Skeletal muscle cell (primary cell): ENCODE measurements around the gene FAXDC2.

Experiments
- DNase-seq: peaks from one replicate; pipeline ENCODE4 v3.0.0-alpha.2; 2010; ENCODE audit warnings: low read depth
- H3K4me3 ChIP-seq: 2 replicates; pipeline ENCODE4 v1.5.1; 2011; ENCODE audit warnings: low read depth, mild to moderate bottlenecking, control low read depth, low read length, moderate library complexity

FAXDC2 gene

GRCh38 chr5:154778534-154778933 lies 71.9 kb downstream of the FAXDC2 start:
- no peak overlapping the region for H3K4me3 ChIP-seq
- DNase-seq = no peak

DNA sequence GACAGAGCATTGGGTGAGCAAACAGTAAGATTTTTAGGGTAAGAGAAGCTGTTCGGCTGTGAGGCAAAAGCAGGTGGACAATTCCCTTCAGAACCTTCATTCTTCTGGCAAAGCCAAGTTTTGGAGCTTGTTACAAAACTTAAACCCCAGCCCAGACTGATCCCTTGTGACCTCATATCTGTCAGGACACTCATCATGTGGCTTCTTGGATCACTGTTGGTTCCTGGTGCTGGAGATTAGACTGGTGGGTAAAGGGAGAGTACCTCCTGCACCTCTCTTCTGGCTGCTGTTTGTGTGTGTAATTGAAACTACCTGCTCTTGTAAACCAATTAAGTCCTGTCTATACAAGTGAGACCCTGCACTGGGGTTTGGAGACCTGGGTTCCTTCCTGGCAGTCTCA lies 74.2 kb downstream of the FAXDC2 start:
- H3K4me3 ChIP-seq = no peak overlapping the region
- no peak for DNase-seq

GRCh38 chr5:154773326-154773725 lies 77.1 kb downstream of the FAXDC2 start:
- H3K4me3 ChIP-seq = no peak overlapping the region
- DNase-seq = no peak

GRCh38 chr5:154771383-154771901 lies 79.0 kb downstream of the FAXDC2 start:
- peak; percentile 60 for DNase-seq
- peak overlapping the region; percentile 9 for H3K4me3 ChIP-seq

DNA sequence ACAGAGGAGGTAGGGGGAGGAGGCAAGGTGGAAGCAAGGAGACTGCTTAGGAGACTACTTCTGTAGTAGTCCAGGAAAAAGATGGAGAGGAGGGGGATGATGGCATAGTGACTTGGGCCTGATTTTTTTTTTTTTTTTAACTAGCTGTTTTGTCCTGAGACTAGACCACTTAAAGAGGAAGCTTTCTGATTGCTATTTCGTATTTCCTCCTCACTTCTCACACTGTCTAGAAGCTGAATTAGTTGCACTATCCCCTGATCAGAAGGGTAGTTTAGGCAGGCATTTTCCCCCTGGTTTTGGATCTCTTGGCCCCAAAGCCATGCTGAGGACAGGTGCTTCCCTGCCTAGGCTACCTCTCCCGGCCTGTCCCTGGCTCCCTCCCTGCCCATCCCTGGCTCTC lies 80.3 kb downstream of the FAXDC2 start:
- DNase-seq = no peak
- no peak overlapping the region for H3K4me3 ChIP-seq
